Fibroblast of lung (primary cell): ENCODE results near the gene INTS11.

Source experiments
- CTCF ChIP-seq, 2 donors: IDR thresholded peaks in 1 of 2; conservative IDR thresholded peaks in 1 of 2; 1 replicate in 1 of 2; 2 replicates in 1 of 2; pipeline ENCODE4 v1.5.1; 2011 to 2012; ENCODE audit warnings: low read length in 2 of 2, control low read depth in 1 of 2, inconsistent platforms in 1 of 2, low read depth in 1 of 2, mild to moderate bottlenecking in 1 of 2
- EZH2 ChIP-seq: IDR thresholded peaks from 2 replicates; pipeline ENCODE4 v1.5.1; 2012; ENCODE audit warnings: low read length, control low read depth, mild to moderate bottlenecking; ENCODE audit errors: missing control alignments

- TF ChIP-seq EZH2 (no peak), CTCF (conservative IDR thresholded peaks at IDR 0.05 in 1 of 2, IDR thresholded peaks at IDR 0.05 in 1 of 2; ENCODE audit: low read depth in 1 of 2, low read length in 2 of 2) (no peak)
Observed at GRCh38 chr1:1373815-1374588, 49.5 kb upstream of the INTS11 start.
